HL-60 (cell line): ENCODE results near the gene ZNF792.

Experiments
- CTCF ChIP-seq: IDR thresholded peaks from one replicate; pipeline ENCODE4 v1.5.1; 2011; ENCODE audit warnings: low read length, control low read depth, inconsistent platforms; ENCODE audit not compliant: insufficient read depth
- POLR2AphosphoS5 ChIP-seq: IDR thresholded peaks from 2 replicates; pipeline ENCODE4 v1.6.1; 2012; ENCODE audit warnings: low read depth
- REST ChIP-seq: IDR thresholded peaks from 2 replicates; pipeline ENCODE4 v1.6.1; 2012; ENCODE audit warnings: low read depth; ENCODE audit not compliant: insufficient replicate concordance
- SPI1 ChIP-seq: IDR thresholded peaks from 2 replicates; pipeline ENCODE4 v1.6.1; 2012; ENCODE audit warnings: low read depth, mild to moderate bottlenecking, borderline replicate concordance

- TF ChIP-seq POLR2AphosphoS5: no peak
- TF ChIP-seq CTCF: no peak
- TF ChIP-seq SPI1: no peak
- TF ChIP-seq REST: no peak
Measured at GRCh38 chr19:35005256-35005977, 41.4 kb upstream of the ZNF792 start.
